Panc1 (cell line): ENCODE results near the gene TAC4. TPM values are rescaled to one million over a fixed set of nuclear protein-coding genes. Genes with fewer than 3 reads are reported as not detected.

Experiments used
- ATAC-seq: fragments of 200-7000 bp; cut with Tn5 transposase; 2 replicates; pipeline ENCODE4 v1.9.1; 2020; ENCODE audit warnings: mild to moderate bottlenecking, moderate library complexity
- BruUV-seq: library from RNA; stranded (reverse); fragments of 400-500 nt; replicated peaks from 2 replicates; lab custom pipeline; 2021; lab: Mats Ljungman, UMichigan
- CTCF ChIA-PET: fragments of 300-600 bp; sonication (Branson Sonifier 250); formaldehyde crosslinking; loops from one replicate; lab custom pipeline; 2022; ENCODE audit warnings: antibody characterized with exemption; lab: Charles Lee
- POLR2A ChIA-PET: fragments of 300-600 bp; sonication (Branson Sonifier 250); formaldehyde crosslinking; loops from one replicate; lab custom pipeline; 2022; ENCODE audit warnings: antibody characterized with exemption; lab: Charles Lee
- DNase-seq: peaks from one replicate; pipeline ENCODE4 v3.0.0-alpha.2; 2010; ENCODE audit warnings: low read depth, low spot score
- H3K27ac ChIP-seq: 2 replicates; pipeline ENCODE4 v1.5.1; 2011; ENCODE audit warnings: mild to moderate bottlenecking, low read length, inconsistent platforms
- H3K27me3 ChIP-seq: fragments of 200-500 bp; sonication (Bioruptor generic); 2 replicates; pipeline ENCODE4 v1.6.0; 2014; ENCODE audit warnings: low read length, inconsistent platforms; ENCODE audit not compliant: control insufficient read depth, insufficient read depth
- H3K36me3 ChIP-seq: fragments of 200-500 bp; sonication (Bioruptor generic); 2 replicates; pipeline ENCODE4 v1.5.1; 2014; ENCODE audit warnings: inconsistent platforms, mild to moderate bottlenecking, low read length, moderate library complexity; ENCODE audit not compliant: control insufficient read depth, insufficient read depth
- H3K4me1 ChIP-seq: 2 replicates; pipeline ENCODE4 v1.5.1; 2011; ENCODE audit warnings: inconsistent platforms, mild to moderate bottlenecking, low read length, moderate library complexity; ENCODE audit not compliant: control insufficient read depth, insufficient read depth
- H3K4me3 ChIP-seq, 2 experiments: 2 replicates each; pipeline ENCODE4 v1.5.1; 2011 to 2012; ENCODE audit warnings: low read depth in 2 of 2, low read length in 2 of 2, mild to moderate bottlenecking in 2 of 2, inconsistent platforms in 1 of 2, moderate library complexity in 1 of 2
- H3K9me3 ChIP-seq: fragments of 200-500 bp; sonication (Bioruptor generic); 2 replicates; pipeline ENCODE4 v1.5.1; 2014; ENCODE audit warnings: low read depth, mild to moderate bottlenecking, inconsistent platforms, low read length, moderate library complexity; ENCODE audit not compliant: control insufficient read depth, insufficient read depth
- POLR2AphosphoS5 ChIP-seq: IDR thresholded peaks from 2 replicates; pipeline ENCODE4 v1.6.1; 2012; ENCODE audit warnings: mild to moderate bottlenecking, low read depth, low read length, moderate library complexity
- SIN3A ChIP-seq: IDR thresholded peaks from 2 replicates; pipeline ENCODE4 v1.6.1; 2012; ENCODE audit warnings: low read depth, mild to moderate bottlenecking, low read length, moderate library complexity, borderline replicate concordance; ENCODE audit not compliant: insufficient read depth
- TCF7L2 ChIP-seq: IDR thresholded peaks from 2 replicates; pipeline ENCODE4 v1.6.1; 2011; ENCODE audit warnings: mild to moderate bottlenecking, low read depth, low read length, inconsistent platforms
- in situ Hi-C: cut with HindIII; loops from 2 replicates; pipeline ENCODE4 v1.10.0; 2016; ENCODE audit warnings: low sequenced_read_pairs, low pct_unique_long_range_greater_than_20kb
- intact Hi-C: fragments of 100-400 bp; cut with micrococcal nuclease; formaldehyde crosslinking; loops from one replicate; pipeline ENCODE4 v1.10.0; 2022; ENCODE audit not compliant: unreplicated experiment
- total RNA-seq: library from RNA; stranded (reverse); gene quantifications from one replicate; pipeline ENCODE4 v1.2.1, GENCODE V29; 2021; ENCODE audit not compliant: unreplicated experiment
- TF ChIP-seq, protein P1 (sequence below), 2 experiments: IDR thresholded peaks; 2 replicates each; pipeline ENCODE4 v1.6.1; 2011 to 2012; ENCODE audit warnings: low read depth in 2 of 2, control low read depth in 1 of 2, low read length in 1 of 2, mild to moderate bottlenecking in 1 of 2, moderate library complexity in 1 of 2; ENCODE audit not compliant: insufficient read depth in 1 of 2
- TF ChIP-seq, protein P2 (sequence below): fragments of 450-650 bp; IDR thresholded peaks from 2 replicates; pipeline ENCODE4 v1.5.1; 2017; ENCODE audit warnings: mild to moderate bottlenecking

The TAC4 gene
- total RNA-seq, 1 experiment from 2014 or later = not detected

DNA sequence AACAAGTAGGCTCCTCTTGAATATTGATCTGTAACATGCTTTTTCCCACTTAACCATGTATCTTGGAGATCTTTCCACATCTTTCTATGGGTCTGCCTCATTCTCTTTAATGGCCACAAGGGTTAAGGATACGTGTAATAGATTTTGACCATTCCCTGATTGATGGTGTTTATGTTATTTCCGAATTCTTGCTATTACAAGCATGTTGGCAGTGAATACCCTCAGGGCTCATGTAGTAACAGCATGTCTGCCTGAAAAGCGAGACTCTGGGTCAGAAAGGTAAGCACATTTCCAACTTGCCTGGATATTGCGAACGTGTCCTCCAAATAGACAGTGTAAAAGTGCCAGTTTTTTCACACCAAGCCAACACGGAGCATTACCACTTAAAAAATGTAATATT is 5.0 kb downstream of the TAC4 start:
- POLR2A ChIA-PET = no interaction called here
- TF ChIP-seq, protein P1, sequence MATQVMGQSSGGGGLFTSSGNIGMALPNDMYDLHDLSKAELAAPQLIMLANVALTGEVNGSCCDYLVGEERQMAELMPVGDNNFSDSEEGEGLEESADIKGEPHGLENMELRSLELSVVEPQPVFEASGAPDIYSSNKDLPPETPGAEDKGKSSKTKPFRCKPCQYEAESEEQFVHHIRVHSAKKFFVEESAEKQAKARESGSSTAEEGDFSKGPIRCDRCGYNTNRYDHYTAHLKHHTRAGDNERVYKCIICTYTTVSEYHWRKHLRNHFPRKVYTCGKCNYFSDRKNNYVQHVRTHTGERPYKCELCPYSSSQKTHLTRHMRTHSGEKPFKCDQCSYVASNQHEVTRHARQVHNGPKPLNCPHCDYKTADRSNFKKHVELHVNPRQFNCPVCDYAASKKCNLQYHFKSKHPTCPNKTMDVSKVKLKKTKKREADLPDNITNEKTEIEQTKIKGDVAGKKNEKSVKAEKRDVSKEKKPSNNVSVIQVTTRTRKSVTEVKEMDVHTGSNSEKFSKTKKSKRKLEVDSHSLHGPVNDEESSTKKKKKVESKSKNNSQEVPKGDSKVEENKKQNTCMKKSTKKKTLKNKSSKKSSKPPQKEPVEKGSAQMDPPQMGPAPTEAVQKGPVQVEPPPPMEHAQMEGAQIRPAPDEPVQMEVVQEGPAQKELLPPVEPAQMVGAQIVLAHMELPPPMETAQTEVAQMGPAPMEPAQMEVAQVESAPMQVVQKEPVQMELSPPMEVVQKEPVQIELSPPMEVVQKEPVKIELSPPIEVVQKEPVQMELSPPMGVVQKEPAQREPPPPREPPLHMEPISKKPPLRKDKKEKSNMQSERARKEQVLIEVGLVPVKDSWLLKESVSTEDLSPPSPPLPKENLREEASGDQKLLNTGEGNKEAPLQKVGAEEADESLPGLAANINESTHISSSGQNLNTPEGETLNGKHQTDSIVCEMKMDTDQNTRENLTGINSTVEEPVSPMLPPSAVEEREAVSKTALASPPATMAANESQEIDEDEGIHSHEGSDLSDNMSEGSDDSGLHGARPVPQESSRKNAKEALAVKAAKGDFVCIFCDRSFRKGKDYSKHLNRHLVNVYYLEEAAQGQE (IDR thresholded peaks at IDR 0.05; ENCODE audit: insufficient read depth in 1 of 2, low read depth in 2 of 2, low read length in 1 of 2) = no peak
- TF ChIP-seq SIN3A (no peak), POLR2AphosphoS5 (no peak), TCF7L2 (no peak)
- TF ChIP-seq, protein P2, sequence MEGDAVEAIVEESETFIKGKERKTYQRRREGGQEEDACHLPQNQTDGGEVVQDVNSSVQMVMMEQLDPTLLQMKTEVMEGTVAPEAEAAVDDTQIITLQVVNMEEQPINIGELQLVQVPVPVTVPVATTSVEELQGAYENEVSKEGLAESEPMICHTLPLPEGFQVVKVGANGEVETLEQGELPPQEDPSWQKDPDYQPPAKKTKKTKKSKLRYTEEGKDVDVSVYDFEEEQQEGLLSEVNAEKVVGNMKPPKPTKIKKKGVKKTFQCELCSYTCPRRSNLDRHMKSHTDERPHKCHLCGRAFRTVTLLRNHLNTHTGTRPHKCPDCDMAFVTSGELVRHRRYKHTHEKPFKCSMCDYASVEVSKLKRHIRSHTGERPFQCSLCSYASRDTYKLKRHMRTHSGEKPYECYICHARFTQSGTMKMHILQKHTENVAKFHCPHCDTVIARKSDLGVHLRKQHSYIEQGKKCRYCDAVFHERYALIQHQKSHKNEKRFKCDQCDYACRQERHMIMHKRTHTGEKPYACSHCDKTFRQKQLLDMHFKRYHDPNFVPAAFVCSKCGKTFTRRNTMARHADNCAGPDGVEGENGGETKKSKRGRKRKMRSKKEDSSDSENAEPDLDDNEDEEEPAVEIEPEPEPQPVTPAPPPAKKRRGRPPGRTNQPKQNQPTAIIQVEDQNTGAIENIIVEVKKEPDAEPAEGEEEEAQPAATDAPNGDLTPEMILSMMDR = no peak
- CTCF ChIA-PET = no interaction called here
- Histone ChIP-seq H3K36me3 (no peaks in the 10 kb centered on the region), H3K27me3 (no peaks in the 10 kb centered on the region), H3K4me3 (no peak overlapping the region), H3K27ac (no peak overlapping the region), H3K9me3 (no peaks in the 10 kb centered on the region), H3K4me1 (no peaks in the 10 kb centered on the region)
- ATAC-seq = no peak
- intact Hi-C loops (loop anchor here (10.0 kb wide), 1 partner anchor 138 kb away; the partner anchor contains the start of gene SLC35B1), in situ Hi-C loops (no loop called here)
- BruUV-seq = no TSS peak
- DNase-seq = no peak

DNA sequence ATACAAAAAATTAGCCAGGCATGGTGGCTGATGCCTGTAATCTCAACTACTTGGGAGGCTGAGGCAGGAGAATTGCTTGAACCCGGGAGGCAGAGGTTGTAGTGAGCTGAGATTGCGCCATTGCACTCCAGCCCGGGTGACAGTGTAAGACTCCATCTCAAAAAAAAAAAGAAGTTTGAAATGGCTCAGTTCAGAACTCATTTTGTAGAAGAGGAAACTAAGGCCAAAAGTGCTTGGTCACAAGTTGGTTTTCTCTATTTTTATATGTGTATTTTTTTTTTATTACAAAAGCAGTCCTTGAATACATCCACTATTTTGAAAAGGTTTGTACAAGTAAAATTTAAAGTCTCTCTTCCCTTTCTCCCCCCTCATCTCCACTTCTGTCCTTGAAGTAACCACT is 5.5 kb downstream of the TAC4 start:
- no peak overlapping the region for H3K27ac ChIP-seq
- no peaks in the 10 kb centered on the region for H3K9me3 ChIP-seq
- POLR2A ChIA-PET = no interaction called here
- TF ChIP-seq TCF7L2 (no peak), SIN3A (no peak), POLR2AphosphoS5 (no peak)
- TF ChIP-seq, protein P1 (IDR thresholded peaks at IDR 0.05; ENCODE audit: insufficient read depth in 1 of 2, low read depth in 2 of 2, low read length in 1 of 2) = no peak
- TF ChIP-seq, protein P2 = no peak
- intact Hi-C loops = loop anchor here (10.0 kb wide), 1 partner anchor 138 kb away; the partner anchor contains the start of gene SLC35B1
- no peaks in the 10 kb centered on the region for H3K36me3 ChIP-seq
- CTCF ChIA-PET = no interaction called here
- ATAC-seq (no peak), DNase-seq (no peak)
- H3K4me1 ChIP-seq = no peaks in the 10 kb centered on the region
- no peak overlapping the region for H3K4me3 ChIP-seq
- in situ Hi-C loops = no loop called here
- no peaks in the 10 kb centered on the region for H3K27me3 ChIP-seq
- no TSS peak for BruUV-seq
